Esophagus muscularis mucosa (tissue), 4 donors: ENCODE measurements around the gene PARD3B. TPM values are rescaled to one million over a fixed set of nuclear protein-coding genes. Genes with fewer than 3 reads are reported as not detected.

Experiments
- DNase-seq: peaks from one replicate; pipeline ENCODE4 v3.0.0-alpha.2; 2017; ENCODE audit errors: extremely low spot score
- H3K27ac ChIP-seq, 4 donors: fragments of 200-600 bp; sonication (generic); replicated peaks in 1 of 4; 1 replicate in 3 of 4; 2 replicates in 1 of 4; pipeline ENCODE4 v1.5.1; 2016 to 2019; ENCODE audit warnings: mild to moderate bottlenecking in 1 of 4
- H3K27me3 ChIP-seq, 4 donors: fragments of 200-600 bp; sonication (generic); one replicate each; pipeline versions ENCODE4 v1.5.1 to v1.6.0; 2016 to 2019
- H3K36me3 ChIP-seq, 4 donors: fragments of 200-600 bp; sonication (generic); one replicate each; pipeline ENCODE4 v1.5.1; 2016 to 2019
- H3K4me1 ChIP-seq, 4 donors: fragments of 200-600 bp; sonication (generic); one replicate each; pipeline ENCODE4 v1.5.1; 2016 to 2019
- H3K4me3 ChIP-seq, 4 donors: fragments of 200-600 bp; sonication (generic); 1 replicate in 2 of 4; 2 replicates in 2 of 4; pipeline ENCODE4 v1.5.1; 2016 to 2019; ENCODE audit warnings: mild to moderate bottlenecking in 4 of 4, moderate library complexity in 1 of 4
- H3K9me3 ChIP-seq, 4 donors: fragments of 200-600 bp; sonication (generic); 1 replicate in 3 of 4; 2 replicates in 1 of 4; pipeline ENCODE4 v1.5.1; 2016 to 2019
- EP300 ChIP-seq: sonication (generic); formaldehyde crosslinking; IDR thresholded peaks from one replicate; pipeline ENCODE4 v1.6.1; 2017; ENCODE audit warnings: antibody characterized with exemption
- POLR2A ChIP-seq: fragments of 450-650 bp; IDR thresholded peaks from one replicate; pipeline ENCODE4 v1.6.1; 2017; ENCODE audit warnings: antibody characterized with exemption, moderate library complexity, mild to moderate bottlenecking, low read depth
- POLR2AphosphoS5 ChIP-seq, 2 donors: sonication (generic); formaldehyde crosslinking; IDR thresholded peaks; one replicate each; pipeline ENCODE4 v1.6.1; 2017; ENCODE audit warnings: antibody characterized with exemption in 2 of 2
- WGBS: methylation state at CpG from one replicate; pipeline ENCODE4 v1.1.5; 2018; 5-methylcytosine and 5-hydroxymethylcytosine counted together
- intact Hi-C: fragments of 100-400 bp; cut with DNase I; formaldehyde crosslinking; loops from one replicate; pipeline ENCODE4 v1.15.1; 2023
- total RNA-seq, 4 donors: library from RNA; depleted of rRNA; stranded (reverse); fragments of >200 nt; gene quantifications; one replicate each; pipeline versions ENCODE4 v1.1.0 to v1.2.1, GENCODE V29; 2016
- TF ChIP-seq, protein P1 (sequence below), 3 experiments: fragments of 200-600 bp in 2 of 3; fragments of 450-650 bp in 1 of 3; sonication (generic) in 2 of 3; IDR thresholded peaks; one replicate each; pipeline ENCODE4 v1.5.1; 2017 to 2019; ENCODE audit warnings: antibody characterized with exemption in 3 of 3, mild to moderate bottlenecking in 2 of 3, moderate library complexity in 1 of 3

PARD3B gene
- total RNA-seq, 4 donors from 2014 or later = 24.2 to 40.8 (median 32.5) TPM

DNA sequence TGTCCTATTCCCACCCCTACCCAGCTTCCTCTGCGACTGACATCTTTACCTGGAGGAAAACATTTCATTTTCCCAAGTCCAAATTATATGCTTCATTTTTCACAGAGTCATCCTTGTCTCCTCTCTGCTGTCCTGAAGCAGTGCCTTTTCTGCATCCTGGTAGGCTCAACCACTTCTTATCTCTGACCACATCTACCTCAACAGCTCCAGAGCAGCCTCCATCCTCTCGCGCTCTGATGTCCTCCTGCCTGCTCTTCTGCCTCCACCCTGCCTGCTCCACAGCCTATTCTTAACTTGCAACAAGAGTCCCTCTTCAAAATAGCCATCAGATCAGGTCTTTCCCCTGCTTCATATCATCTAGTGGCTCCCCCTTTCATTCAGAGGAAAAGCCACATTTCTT is 457.1 kb downstream of the PARD3B start:
- H3K9me3 ChIP-seq = peaks cover 0 to 5% (median 0%) of the 10 kb centered on the region in 4 donors
- WGBS = 96% methylated on average over 3 of the region's 3 CpGs
- no peak for DNase-seq
- no peak overlapping the region for H3K27ac ChIP-seq
- H3K4me3 ChIP-seq = no peak overlapping the region
- H3K27me3 ChIP-seq = no peaks in the 10 kb centered on the region
- no peaks in the 10 kb centered on the region for H3K36me3 ChIP-seq
- TF ChIP-seq, protein P1, sequence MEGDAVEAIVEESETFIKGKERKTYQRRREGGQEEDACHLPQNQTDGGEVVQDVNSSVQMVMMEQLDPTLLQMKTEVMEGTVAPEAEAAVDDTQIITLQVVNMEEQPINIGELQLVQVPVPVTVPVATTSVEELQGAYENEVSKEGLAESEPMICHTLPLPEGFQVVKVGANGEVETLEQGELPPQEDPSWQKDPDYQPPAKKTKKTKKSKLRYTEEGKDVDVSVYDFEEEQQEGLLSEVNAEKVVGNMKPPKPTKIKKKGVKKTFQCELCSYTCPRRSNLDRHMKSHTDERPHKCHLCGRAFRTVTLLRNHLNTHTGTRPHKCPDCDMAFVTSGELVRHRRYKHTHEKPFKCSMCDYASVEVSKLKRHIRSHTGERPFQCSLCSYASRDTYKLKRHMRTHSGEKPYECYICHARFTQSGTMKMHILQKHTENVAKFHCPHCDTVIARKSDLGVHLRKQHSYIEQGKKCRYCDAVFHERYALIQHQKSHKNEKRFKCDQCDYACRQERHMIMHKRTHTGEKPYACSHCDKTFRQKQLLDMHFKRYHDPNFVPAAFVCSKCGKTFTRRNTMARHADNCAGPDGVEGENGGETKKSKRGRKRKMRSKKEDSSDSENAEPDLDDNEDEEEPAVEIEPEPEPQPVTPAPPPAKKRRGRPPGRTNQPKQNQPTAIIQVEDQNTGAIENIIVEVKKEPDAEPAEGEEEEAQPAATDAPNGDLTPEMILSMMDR (IDR thresholded peaks at IDR 0.05) = no peak
- TF ChIP-seq POLR2A (no peak), EP300 (no peak), POLR2AphosphoS5 (IDR thresholded peaks at IDR 0.05) (no peak)
- no peaks in the 10 kb centered on the region for H3K4me1 ChIP-seq
- intact Hi-C loops = no loop called here

DNA sequence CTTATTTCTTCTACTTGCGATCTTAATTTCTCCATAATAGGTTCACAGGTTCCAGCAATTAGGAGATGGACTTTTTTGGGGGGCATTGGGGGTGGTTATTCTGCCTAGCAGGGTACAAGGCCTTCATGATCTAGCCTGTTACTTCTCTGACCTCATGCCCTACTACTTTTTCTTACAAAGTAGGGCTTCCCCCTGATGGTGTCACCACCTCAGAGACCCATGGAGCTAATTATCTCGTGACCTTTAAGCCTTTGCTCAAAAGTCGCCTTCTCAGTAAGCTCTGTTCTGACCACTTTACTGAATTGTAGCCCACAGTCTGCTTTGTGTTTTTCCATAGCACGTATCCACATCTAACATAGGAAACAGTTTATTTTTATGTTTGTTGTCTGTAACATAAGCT is 458.0 kb downstream of the PARD3B start:
- intact Hi-C loops = no loop called here
- TF ChIP-seq POLR2AphosphoS5 (IDR thresholded peaks at IDR 0.05) (no peak), POLR2A (no peak), EP300 (no peak)
- TF ChIP-seq, protein P1 (IDR thresholded peaks at IDR 0.05) = no peak
- no peak overlapping the region for H3K4me3 ChIP-seq
- H3K4me1 ChIP-seq = no peaks in the 10 kb centered on the region
- DNase-seq = no peak
- H3K27me3 ChIP-seq = no peaks in the 10 kb centered on the region
- no peaks in the 10 kb centered on the region for H3K36me3 ChIP-seq
- H3K27ac ChIP-seq = no peak overlapping the region
- 91% methylated on average over 4 of the region's 4 CpGs for WGBS
- peaks cover 0 to 7% (median 0%) of the 10 kb centered on the region in 4 donors for H3K9me3 ChIP-seq

DNA sequence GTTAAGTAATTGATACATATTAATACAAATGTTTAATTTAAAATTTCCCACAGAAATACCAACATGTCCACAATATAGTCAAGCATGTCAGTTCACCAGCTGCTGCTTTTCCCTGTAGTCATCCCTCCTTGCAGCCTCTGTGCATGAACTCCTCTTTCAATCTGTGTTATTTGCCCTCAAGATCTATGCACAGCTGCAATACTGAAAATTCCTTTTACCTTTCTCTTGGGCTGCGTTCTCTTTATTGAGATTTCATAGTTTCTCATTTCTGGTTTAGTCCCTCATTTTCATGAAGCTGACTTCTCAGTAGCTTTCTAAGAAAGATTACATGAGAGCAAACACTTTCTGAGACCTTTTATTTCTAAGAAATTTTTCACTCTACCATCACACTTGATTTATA is 464.9 kb downstream of the PARD3B start:
- Histone ChIP-seq H3K4me1 (peaks cover 0 to 23% (median 9%) of the 10 kb centered on the region in 4 donors), H3K9me3 (peaks cover 0 to 7% (median 0%) of the 10 kb centered on the region in 4 donors), H3K27me3 (no peaks in the 10 kb centered on the region), H3K27ac (no peak overlapping the region), H3K36me3 (no peaks in the 10 kb centered on the region), H3K4me3 (no peak overlapping the region)
- TF ChIP-seq, protein P1 (IDR thresholded peaks at IDR 0.05) = no peak
- TF ChIP-seq POLR2AphosphoS5 (IDR thresholded peaks at IDR 0.05) (no peak), EP300 (no peak), POLR2A (no peak)
- intact Hi-C loops = no loop called here
- 38% methylated on average over 1 of the region's 1 CpG for WGBS
- DNase-seq = no peak

DNA sequence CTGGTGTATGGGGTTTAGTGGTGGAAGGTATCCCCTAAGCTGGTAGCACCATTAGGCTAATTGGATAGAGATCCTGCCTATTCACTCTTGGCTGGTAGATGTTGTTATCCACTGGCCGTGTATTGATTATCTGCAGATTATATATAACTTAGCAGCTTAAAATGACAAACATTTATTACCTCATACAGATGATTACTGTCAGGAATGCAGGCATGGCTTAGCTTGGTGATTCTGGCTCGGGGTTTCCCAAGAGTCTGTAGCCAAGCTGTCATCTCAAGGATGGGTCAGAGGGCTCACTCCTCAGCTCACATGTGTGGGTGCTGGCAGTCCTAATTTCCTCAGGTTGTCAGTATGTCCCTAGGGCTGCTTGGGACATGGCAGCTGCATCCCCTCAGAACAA is 465.8 kb downstream of the PARD3B start:
- WGBS = 83% methylated on average over 2 of the region's 2 CpGs
- Histone ChIP-seq H3K27me3 (no peaks in the 10 kb centered on the region), H3K36me3 (no peaks in the 10 kb centered on the region), H3K9me3 (peaks cover 0 to 7% (median 0%) of the 10 kb centered on the region in 4 donors), H3K4me1 (peaks cover 0 to 23% (median 9%) of the 10 kb centered on the region in 4 donors), H3K4me3 (no peak overlapping the region), H3K27ac (no peak overlapping the region)
- intact Hi-C loops = no loop called here
- no peak for TF ChIP-seq POLR2A
- no peak for TF ChIP-seq POLR2AphosphoS5 (IDR thresholded peaks at IDR 0.05)
- TF ChIP-seq, protein P1 (IDR thresholded peaks at IDR 0.05) = no peak
- no peak for TF ChIP-seq EP300
- no peak for DNase-seq

DNA sequence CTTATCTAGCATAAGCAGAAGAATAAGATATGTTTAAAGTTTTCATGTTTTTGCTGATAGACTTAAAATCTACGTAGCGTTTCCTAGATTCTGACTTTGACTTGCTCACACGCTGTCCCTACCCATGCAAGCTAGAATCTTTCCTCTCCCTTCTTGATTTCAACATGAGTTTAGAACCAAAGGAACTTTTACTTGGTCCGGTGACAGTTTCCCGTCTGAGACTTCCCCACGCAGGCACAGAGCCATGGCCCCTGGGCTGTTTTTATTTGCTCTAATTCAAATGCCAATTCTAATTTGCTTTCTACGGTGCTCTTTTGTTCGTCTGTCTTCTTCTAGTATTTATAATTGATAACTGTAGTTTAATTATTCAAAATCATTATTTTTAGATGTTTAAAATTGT is 467.7 kb downstream of the PARD3B start:
- DNase-seq = no peak
- Histone ChIP-seq H3K4me3 (no peak overlapping the region), H3K4me1 (peaks cover 0 to 34% (median 18%) of the 10 kb centered on the region in 4 donors), H3K36me3 (no peaks in the 10 kb centered on the region), H3K9me3 (no peaks in the 10 kb centered on the region), H3K27me3 (no peaks in the 10 kb centered on the region), H3K27ac (no peak overlapping the region)
- TF ChIP-seq POLR2A = no peak
- TF ChIP-seq EP300 = no peak
- no peak for TF ChIP-seq POLR2AphosphoS5 (IDR thresholded peaks at IDR 0.05)
- TF ChIP-seq, protein P1 (IDR thresholded peaks at IDR 0.05) = no peak
- intact Hi-C loops = no loop called here
- WGBS = 80% methylated on average over 8 of the region's 8 CpGs
